IPS-20b (cell line): ENCODE results near the gene ZNF552.
"Not testable (repeated sequence)": the region's sequence is repeated elsewhere in the genome, so short reads cannot be mapped to it uniquely, and the experiment has no call there.

ENCODE experiments used
- H3K27ac ChIP-seq: one replicate; pipeline ENCODE4 v1.5.1; 2013; ENCODE audit warnings: low read length
- H3K27me3 ChIP-seq: 2 replicates; pipeline ENCODE4 v1.6.1; 2013; ENCODE audit warnings: mild to moderate bottlenecking, low read length, inconsistent platforms; ENCODE audit not compliant: insufficient read depth
- H3K36me3 ChIP-seq: 2 replicates; pipeline ENCODE4 v1.6.1; 2013; ENCODE audit warnings: low read depth, mild to moderate bottlenecking, inconsistent platforms, low read length, moderate library complexity; ENCODE audit not compliant: insufficient read depth
- H3K4me1 ChIP-seq: 2 replicates; pipeline ENCODE4 v1.6.1; 2013; ENCODE audit warnings: mild to moderate bottlenecking, control low read depth, inconsistent platforms, low read length, moderate library complexity; ENCODE audit not compliant: insufficient read depth
- H3K4me3 ChIP-seq: 2 replicates; pipeline ENCODE4 v1.5.1; 2013; ENCODE audit warnings: mild to moderate bottlenecking, low read length, inconsistent platforms
- H3K9ac ChIP-seq: 2 replicates; pipeline ENCODE4 v1.6.1; 2013; ENCODE audit warnings: low read depth, mild to moderate bottlenecking, inconsistent platforms, low read length, moderate library complexity
- H3K9me3 ChIP-seq: 2 replicates; pipeline ENCODE4 v1.6.1; 2013; ENCODE audit warnings: mild to moderate bottlenecking, low read depth, low read length, inconsistent platforms; ENCODE audit not compliant: insufficient read depth

ZNF552 gene

GRCh38 chr19:57800696-57801095 lies 14.0 kb downstream of the ZNF552 start:
- Histone ChIP-seq H3K4me3 (peak overlapping the region; percentile 28; the same call in 1 of the 2 replicates), H3K4me1 (peaks cover 39% of the 10 kb centered on the region), H3K9ac (peak overlapping the region; percentile 29; the same call in 1 of the 2 replicates)

GRCh38 chr19:57796580-57796979 lies 18.1 kb downstream of the ZNF552 start:
- H3K36me3 ChIP-seq = peaks cover 19% of the 10 kb centered on the region
- H3K9me3 ChIP-seq = not testable (repeated sequence)

More at GRCh38 chr19:57800696-57801095, 14.0 kb downstream of the ZNF552 start:
- no peak overlapping the region for H3K27ac ChIP-seq
- H3K9me3 ChIP-seq = no peaks in the 10 kb centered on the region
- peaks cover 3% of the 10 kb centered on the region for H3K36me3 ChIP-seq
- H3K27me3 ChIP-seq = no peaks in the 10 kb centered on the region

GRCh38 chr19:57789288-57789687 lies 25.4 kb downstream of the ZNF552 start:
- Histone ChIP-seq H3K9ac (no peak overlapping the region), H3K36me3 (peaks cover 19% of the 10 kb centered on the region), H3K4me3 (no peak overlapping the region), H3K27ac (no peak overlapping the region), H3K27me3 (no peaks in the 10 kb centered on the region), H3K4me1 (no peaks in the 10 kb centered on the region), H3K9me3 (no peaks in the 10 kb centered on the region)

More at GRCh38 chr19:57796580-57796979, 18.1 kb downstream of the ZNF552 start:
- H3K9ac ChIP-seq, H3K4me3 ChIP-seq, H3K27me3 ChIP-seq, H3K27ac ChIP-seq: not testable (repeated sequence)
- peaks cover 22% of the 10 kb centered on the region for H3K4me1 ChIP-seq

GRCh38 chr19:57788114-57788692 lies 26.5 kb downstream of the ZNF552 start:
- H3K36me3 ChIP-seq = peaks cover 19% of the 10 kb centered on the region

GRCh38 chr19:57786906-57787305 lies 27.8 kb downstream of the ZNF552 start:
- H3K36me3 ChIP-seq = peaks cover 13% of the 10 kb centered on the region
- no peaks in the 10 kb centered on the region for H3K4me1 ChIP-seq
- no peak overlapping the region for H3K27ac ChIP-seq
- H3K27me3 ChIP-seq = no peaks in the 10 kb centered on the region
- H3K9me3 ChIP-seq = no peaks in the 10 kb centered on the region
- H3K9ac ChIP-seq = no peak overlapping the region
- H3K4me3 ChIP-seq = no peak overlapping the region

More at GRCh38 chr19:57788114-57788692, 26.5 kb downstream of the ZNF552 start:
- no peaks in the 10 kb centered on the region for H3K4me1 ChIP-seq
- H3K9me3 ChIP-seq = no peaks in the 10 kb centered on the region
- no peak overlapping the region for H3K4me3 ChIP-seq
- H3K9ac ChIP-seq = no peak overlapping the region
- H3K27ac ChIP-seq = no peak overlapping the region
- no peaks in the 10 kb centered on the region for H3K27me3 ChIP-seq

GRCh38 chr19:57786286-57786685 lies 28.4 kb downstream of the ZNF552 start:
- Histone ChIP-seq H3K27me3 (no peaks in the 10 kb centered on the region), H3K27ac (no peak overlapping the region), H3K4me3 (no peak overlapping the region), H3K9me3 (no peaks in the 10 kb centered on the region), H3K4me1 (no peaks in the 10 kb centered on the region), H3K9ac (no peak overlapping the region), H3K36me3 (peaks cover 12% of the 10 kb centered on the region)

- peaks cover 54% of the 10 kb centered on the region for H3K36me3 ChIP-seq
These were observed 35.4 kb downstream of the ZNF552 start for GRCh38 chr19:57779220-57779845.

GRCh38 chr19:57778336-57778735 lies 36.4 kb downstream of the ZNF552 start:
- peaks cover 54% of the 10 kb centered on the region for H3K36me3 ChIP-seq
- H3K9ac ChIP-seq = no peak overlapping the region
- no peaks in the 10 kb centered on the region for H3K4me1 ChIP-seq
- H3K27ac ChIP-seq = no peak overlapping the region
- H3K4me3 ChIP-seq = no peak overlapping the region
- peaks cover 7% of the 10 kb centered on the region; the same call in 1 of the 2 replicates for H3K9me3 ChIP-seq
- no peaks in the 10 kb centered on the region for H3K27me3 ChIP-seq

More at GRCh38 chr19:57779220-57779845, 35.4 kb downstream of the ZNF552 start:
- Histone ChIP-seq H3K4me1 (no peaks in the 10 kb centered on the region), H3K9ac (no peak overlapping the region), H3K4me3 (no peak overlapping the region), H3K9me3 (peaks cover 7% of the 10 kb centered on the region; the same call in 1 of the 2 replicates), H3K27me3 (no peaks in the 10 kb centered on the region), H3K27ac (no peak overlapping the region)

- Histone ChIP-seq H3K4me3 (no peak overlapping the region), H3K27me3 (no peaks in the 10 kb centered on the region), H3K27ac (no peak overlapping the region), H3K36me3 (peaks cover 67% of the 10 kb centered on the region), H3K4me1 (no peaks in the 10 kb centered on the region), H3K9ac (no peak overlapping the region), H3K9me3 (peaks cover 7% of the 10 kb centered on the region; the same call in 1 of the 2 replicates)
These were observed 37.9 kb downstream of the ZNF552 start for GRCh38 chr19:57776764-57777296.

- H3K4me3 ChIP-seq = no peak overlapping the region
- no peaks in the 10 kb centered on the region for H3K4me1 ChIP-seq
- H3K9me3 ChIP-seq = no peaks in the 10 kb centered on the region
- H3K27ac ChIP-seq = no peak overlapping the region
- H3K9ac ChIP-seq = no peak overlapping the region
- H3K27me3 ChIP-seq = no peaks in the 10 kb centered on the region
- peaks cover 36% of the 10 kb centered on the region for H3K36me3 ChIP-seq
These were observed 41.2 kb downstream of the ZNF552 start for GRCh38 chr19:57773488-57773887.

- no peak overlapping the region for H3K9ac ChIP-seq
- H3K4me3 ChIP-seq = no peak overlapping the region
- H3K9me3 ChIP-seq = no peaks in the 10 kb centered on the region
- no peaks in the 10 kb centered on the region for H3K27me3 ChIP-seq
- no peak overlapping the region for H3K27ac ChIP-seq
- no peaks in the 10 kb centered on the region for H3K4me1 ChIP-seq
- H3K36me3 ChIP-seq = peaks cover 18% of the 10 kb centered on the region
These were observed 43.3 kb downstream of the ZNF552 start for GRCh38 chr19:57771417-57771816.
